Spleen (tissue), 7 donors: ENCODE measurements around the gene SETBP1.

Experiments
- POLR2AphosphoS5 ChIP-seq, 3 donors: sonication (generic); formaldehyde crosslinking; IDR thresholded peaks; one replicate each; pipeline ENCODE4 v1.5.1; 2017; ENCODE audit warnings: antibody characterized with exemption in 3 of 3
- TF ChIP-seq, protein P1 (sequence below), 11 experiments: fragments of 200-600 bp in 7 of 11; fragments of 450-650 bp in 4 of 11; sonication (generic) in 4 of 11; IDR thresholded peaks in 8 of 11; conservative IDR thresholded peaks in 3 of 11; 1 replicate in 7 of 11; 2 replicates in 4 of 11; pipeline versions ENCODE4 v1.4.0 to v1.8.0; 2016 to 2021; ENCODE audit warnings: antibody characterized with exemption in 11 of 11, inconsistent platforms in 4 of 11, mild to moderate bottlenecking in 1 of 11
- donor health status: DM: no; HTN: no; CAD: no; lungs with moderate emphysema.
- donor health status: DM: no; HTN: no; CAD: no.
- donor health status: DM: no; HTN: no; CAD: no.

DNA sequence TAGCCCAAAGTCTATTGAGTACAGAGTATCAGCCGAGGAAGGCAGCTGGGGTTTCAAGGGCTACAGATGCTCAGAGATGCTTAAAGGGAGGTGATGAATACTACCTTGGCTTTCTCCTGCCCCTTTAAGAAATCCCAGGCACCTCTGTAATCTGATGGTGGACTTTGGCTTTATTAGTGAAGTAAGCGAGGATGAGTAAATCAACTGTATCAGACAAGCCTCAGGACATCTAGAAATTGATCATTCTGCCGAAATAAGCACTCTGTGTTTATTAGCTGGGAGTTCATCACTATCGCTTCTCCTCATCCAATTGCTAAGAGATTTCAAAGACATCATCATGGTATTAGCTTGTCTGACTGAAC, 344.4 kb downstream of the SETBP1 start:
- TF ChIP-seq, protein P1, sequence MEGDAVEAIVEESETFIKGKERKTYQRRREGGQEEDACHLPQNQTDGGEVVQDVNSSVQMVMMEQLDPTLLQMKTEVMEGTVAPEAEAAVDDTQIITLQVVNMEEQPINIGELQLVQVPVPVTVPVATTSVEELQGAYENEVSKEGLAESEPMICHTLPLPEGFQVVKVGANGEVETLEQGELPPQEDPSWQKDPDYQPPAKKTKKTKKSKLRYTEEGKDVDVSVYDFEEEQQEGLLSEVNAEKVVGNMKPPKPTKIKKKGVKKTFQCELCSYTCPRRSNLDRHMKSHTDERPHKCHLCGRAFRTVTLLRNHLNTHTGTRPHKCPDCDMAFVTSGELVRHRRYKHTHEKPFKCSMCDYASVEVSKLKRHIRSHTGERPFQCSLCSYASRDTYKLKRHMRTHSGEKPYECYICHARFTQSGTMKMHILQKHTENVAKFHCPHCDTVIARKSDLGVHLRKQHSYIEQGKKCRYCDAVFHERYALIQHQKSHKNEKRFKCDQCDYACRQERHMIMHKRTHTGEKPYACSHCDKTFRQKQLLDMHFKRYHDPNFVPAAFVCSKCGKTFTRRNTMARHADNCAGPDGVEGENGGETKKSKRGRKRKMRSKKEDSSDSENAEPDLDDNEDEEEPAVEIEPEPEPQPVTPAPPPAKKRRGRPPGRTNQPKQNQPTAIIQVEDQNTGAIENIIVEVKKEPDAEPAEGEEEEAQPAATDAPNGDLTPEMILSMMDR (IDR thresholded peaks at IDR 0.05 in 8 of 11, conservative IDR thresholded peaks at IDR 0.05 in 3 of 11) = no peak
- TF ChIP-seq POLR2AphosphoS5 (IDR thresholded peaks at IDR 0.05) = no peak
